ENCODE measurements around the gene SMARCD1.
"Not testable (repeated sequence)": the region's sequence is repeated elsewhere in the genome, so short reads cannot be mapped to it uniquely, and the experiment has no call there.

The SMARCD1 gene

DNA sequence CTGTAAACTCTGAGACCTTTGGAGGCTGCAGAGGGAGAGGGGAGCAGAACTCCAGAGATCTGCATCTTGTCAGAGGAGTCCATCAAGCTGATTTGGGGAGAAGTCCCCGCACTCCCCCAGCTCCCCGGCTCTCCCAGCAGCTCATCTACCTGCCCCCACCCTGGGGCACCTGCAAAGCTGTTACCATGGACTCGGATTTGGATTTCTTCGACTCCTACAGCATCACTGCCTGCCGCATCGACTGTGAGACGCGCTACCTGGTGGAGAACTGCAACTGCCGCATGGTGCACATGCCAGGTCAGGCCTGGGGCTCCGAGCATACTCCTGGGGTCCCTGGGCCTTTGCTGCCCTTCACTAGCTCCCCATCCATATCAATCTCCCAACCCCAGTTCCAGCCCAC, 6.9 kb upstream of the SMARCD1 start:
- no peak for DNase-seq

DNA sequence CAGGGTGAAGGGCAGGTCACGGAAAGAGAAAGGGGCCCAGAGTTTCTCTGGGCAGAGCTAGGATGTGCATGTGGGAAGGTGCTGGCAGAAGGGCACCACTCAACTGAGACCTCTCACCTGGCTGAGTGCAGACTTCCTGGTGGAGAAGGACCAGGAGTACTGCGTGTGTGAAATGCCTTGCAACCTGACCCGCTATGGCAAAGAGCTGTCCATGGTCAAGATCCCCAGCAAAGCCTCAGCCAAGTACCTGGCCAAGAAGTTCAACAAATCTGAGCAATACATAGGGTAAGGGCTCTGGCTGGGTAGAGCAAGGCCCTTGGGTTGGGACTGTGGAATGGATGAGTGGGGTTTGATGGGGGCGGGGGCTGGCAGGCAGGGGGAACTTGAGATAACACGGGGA, 5.4 kb upstream of the SMARCD1 start:
- no peak for DNase-seq

DNA sequence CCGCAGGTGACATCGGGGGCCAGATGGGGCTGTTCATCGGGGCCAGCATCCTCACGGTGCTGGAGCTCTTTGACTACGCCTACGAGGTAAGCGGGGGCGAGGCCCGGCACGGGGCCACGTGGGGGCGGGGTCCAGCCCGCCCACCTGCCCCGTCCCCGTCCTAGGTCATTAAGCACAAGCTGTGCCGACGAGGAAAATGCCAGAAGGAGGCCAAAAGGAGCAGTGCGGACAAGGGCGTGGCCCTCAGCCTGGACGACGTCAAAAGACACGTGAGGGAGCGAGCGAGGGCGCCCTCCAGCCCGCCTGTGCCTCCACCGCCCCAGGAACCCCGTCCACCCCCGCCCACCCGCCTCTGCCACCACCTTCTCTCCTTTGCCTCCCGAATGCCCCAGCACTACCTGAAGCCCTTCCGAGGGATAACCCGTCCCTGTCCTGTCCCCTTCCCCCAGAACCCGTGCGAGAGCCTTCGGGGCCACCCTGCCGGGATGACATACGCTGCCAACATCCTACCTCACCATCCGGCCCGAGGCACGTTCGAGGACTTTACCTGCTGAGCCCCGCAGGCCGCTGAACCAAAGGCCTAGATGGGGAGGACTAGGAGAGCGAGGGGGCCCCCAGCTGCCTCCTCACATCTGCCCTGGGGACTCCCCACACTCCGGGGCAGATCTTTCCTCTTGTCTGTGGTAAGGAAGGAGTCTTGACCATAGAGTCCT, 3.9 kb upstream of the SMARCD1 start:
- DNase-seq, result no peak

DNA sequence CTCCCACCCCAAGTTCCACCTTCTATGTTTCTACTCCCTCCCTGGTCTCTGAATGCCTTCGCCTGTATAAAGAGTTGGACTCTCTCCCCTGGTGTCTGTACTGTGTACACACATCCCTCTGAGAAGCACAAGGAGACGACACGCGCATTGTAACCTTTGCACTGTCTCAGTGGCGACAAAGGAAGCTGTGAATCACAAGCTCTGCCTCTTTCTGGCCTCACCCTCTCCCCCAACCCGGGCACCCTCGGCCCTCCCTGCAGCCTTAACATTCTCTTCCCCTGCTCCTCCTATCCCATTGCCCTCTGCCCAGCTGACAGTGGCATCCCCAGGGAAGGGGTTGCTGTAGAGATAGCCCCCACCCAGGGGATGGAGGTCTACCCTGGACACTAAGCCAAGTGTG, 2.5 kb upstream of the SMARCD1 start:
- no peak for DNase-seq

DNA sequence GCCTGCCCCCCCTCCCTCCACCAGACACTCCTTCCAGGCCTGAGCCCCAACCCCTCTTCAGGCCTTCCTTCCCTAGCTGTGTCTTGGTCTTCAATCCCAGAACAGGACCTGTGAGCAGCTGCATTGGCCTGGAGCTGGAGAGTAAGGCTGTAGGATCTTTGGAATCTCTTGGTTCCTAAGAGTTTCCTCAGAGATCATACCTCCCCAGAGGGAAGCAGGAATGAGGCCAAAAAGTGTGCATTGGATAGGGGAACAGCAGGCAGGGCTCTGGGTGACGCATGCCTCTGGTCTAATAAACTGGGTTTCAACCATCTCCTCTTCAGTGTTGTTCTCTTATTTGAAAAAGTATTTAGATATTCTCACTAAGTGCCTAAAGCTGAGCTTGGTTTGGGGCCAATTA, 1.8 kb upstream of the SMARCD1 start:
- no peak for DNase-seq

DNA sequence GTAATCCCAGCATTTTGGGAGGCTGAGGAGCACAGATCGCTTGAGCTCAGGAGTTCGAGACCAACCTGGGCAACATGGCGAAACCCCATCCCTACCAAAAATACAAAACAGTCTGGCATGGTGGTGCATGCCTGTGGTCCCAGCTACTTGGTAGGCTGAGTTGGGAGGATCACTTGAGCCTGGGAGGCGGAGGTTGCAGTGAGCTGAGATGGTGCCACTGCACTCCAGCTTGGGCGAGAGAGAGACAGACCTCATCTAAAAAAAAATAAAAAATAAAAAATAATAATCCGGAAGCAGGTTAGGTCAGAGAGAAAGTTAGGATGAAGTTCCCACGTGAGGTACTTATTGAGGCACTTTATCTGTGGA, 750 bp upstream of the SMARCD1 start:
- DNase-seq, result not testable (repeated sequence)

DNA sequence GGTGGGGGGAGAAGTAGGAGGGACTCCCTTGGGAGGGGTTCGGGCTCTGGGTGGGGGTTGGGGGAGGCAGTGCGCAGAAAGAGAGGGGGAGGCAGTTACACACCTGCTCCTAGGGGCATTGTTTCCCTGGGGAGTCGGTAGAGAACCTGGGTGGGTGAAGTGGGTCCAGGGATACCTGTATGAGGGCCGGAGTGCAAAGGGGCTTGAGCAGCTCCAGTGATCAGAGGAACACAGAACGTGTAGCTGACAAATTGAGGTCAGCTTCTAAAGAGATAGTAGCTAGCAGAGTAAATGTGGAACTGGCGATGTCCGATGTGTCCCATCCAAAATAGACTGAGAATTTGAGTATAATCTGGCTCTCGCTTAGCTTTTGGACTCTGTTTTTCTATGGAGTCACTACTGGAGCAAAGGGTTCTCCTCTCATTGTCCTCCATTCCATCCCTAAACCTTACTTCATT, 502 bp downstream of the SMARCD1 start:
- DNase-seq, result no peak

DNA sequence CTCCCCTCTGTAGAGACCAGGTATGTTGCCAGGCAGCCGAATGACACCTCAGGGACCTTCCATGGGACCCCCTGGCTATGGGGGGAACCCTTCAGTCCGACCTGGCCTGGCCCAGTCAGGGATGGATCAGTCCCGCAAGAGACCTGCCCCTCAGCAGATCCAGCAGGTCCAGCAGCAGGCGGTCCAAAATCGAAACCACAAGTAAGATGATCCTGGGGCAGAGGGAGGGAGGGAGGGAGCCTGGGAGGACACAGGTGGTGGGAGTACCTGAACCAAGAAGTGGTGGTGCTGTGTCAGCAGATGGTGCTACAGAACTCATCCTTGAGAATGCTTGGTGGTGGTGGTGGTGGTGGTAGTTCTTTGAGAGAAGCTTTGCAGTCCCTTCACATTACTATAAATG, 1.0 kb downstream of the SMARCD1 start:
- DNase-seq, result no peak

DNA sequence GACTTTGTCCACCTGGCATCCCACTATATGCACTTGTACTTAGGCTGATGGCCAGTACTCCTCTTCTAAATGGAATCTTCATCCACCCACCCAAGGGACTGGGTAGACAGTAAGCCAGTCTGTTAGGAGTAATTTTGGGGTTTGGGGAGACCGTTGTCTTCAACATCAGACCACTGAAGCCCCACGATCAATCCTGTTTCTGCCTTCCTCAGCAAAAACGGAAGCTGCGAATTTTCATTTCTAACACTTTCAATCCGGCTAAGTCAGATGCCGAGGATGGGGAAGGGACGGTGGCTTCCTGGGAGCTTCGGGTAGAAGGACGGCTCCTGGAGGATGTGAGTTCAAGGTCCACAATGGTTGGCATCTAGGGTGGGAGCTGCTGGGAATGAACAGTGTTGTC, 2.0 kb downstream of the SMARCD1 start:
- no peak for DNase-seq

DNA sequence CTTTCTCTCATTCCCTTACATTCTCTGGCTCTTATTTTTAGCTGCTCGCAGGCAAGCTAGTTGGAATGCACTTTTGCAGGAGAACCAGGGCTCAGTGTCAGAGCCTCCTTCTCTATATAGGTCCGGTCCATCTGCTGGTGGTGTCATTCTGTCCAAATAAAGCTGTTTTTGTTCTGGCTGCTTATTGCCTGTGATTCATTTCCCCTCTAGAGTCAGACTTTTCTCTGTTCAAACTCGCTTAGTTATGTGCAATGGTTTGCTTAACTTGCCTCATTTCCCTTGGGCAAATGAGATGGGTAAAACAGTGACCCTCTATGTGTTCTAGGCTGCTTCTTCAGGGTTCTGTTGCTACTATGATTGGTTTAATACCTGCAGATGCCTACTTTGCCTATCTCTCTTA, 2.9 kb downstream of the SMARCD1 start:
- DNase-seq, result no peak

DNA sequence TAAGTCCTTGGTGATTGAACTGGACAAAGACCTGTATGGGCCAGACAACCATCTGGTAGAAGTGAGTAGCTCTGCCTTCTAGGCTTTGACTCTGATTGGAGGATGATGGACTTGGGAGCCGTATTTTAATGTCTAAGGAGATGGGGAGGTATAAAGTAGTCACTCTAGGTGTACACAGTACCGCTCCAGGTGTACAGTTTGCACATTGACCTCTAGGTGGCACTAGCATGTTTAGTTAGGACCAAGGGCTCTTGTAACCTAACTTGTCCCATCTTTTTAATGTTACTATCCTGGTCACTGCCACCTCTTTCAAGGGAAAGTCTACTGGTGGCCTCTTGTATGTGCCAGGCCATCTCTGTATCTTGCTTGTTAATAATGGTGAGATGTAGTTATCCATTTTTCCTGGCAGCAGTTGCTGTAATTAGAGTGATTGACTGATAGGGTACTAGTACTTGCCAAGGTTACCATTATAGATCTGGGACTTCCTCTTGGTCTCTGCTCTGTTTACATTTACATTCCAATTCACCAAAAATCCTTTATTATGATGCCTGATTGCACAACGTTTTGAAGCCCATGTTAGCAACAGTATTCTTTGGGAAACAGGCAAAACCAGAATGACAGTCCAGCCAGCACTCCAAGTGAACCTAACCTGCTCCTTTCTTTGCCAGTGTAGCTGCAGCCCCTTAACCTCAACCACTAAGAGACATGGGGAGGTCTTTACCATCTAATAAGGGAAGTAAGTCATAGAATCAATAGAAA, 3.6 kb downstream of the SMARCD1 start:
- peak in 1 of 4 experiments; percentile 10 for DNase-seq

DNA sequence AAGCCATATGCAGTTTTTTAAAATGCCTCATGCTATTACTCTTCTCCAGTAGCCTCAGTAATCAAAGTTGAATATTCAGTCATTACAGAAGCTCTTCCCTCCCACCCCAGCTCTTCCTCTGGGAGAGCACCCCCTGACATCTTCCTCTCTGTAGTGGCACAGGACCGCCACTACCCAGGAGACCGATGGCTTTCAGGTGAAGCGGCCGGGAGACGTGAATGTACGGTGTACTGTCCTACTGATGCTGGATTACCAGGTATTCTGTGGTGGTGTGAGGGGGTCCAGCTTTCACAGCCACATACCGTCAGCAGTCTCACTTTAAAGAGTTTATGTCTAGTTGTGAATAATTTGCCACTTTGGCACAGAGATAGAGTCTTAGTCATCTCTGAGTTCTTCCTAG, 4.6 kb downstream of the SMARCD1 start:
- no peak for DNase-seq

DNA sequence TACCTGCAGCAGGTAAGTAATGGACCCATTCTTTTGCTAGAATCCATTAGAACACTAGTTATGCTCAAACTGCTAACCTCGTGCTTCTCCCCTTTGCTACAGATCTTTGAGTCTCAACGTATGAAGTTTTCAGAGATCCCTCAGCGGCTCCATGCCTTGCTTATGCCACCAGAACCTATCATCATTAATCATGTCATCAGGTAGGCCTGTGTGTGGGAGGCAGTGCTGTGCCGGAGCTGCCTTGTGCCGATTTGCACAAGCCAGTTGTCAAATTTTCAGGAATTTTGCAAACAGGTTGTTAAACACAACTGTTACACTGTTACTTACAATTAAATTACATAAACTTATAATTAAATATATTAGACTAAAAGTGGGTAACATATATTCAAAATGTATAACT, 5.2 kb downstream of the SMARCD1 start:
- no peak for DNase-seq

DNA sequence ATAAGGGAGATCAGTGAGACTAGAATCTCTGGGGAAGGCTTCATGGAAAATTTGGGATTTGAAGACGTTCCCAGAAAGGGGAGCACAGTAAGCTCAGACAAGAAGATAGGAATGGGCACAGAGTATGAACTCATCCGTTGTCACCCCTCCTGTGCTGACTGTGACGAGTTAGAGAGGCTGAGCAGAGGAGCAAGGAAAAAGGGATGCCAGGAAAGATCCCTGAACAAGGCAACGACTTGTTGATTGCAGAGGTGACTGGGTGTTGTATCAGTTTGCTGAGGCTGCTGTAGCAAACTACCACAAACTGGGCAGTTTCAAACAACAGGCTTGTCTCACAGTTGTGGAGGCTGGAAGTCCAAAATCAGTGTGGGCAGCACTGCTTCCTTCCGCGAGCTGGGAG, 12.8 kb downstream of the SMARCD1 start:
- DNase-seq, result no peak

DNA sequence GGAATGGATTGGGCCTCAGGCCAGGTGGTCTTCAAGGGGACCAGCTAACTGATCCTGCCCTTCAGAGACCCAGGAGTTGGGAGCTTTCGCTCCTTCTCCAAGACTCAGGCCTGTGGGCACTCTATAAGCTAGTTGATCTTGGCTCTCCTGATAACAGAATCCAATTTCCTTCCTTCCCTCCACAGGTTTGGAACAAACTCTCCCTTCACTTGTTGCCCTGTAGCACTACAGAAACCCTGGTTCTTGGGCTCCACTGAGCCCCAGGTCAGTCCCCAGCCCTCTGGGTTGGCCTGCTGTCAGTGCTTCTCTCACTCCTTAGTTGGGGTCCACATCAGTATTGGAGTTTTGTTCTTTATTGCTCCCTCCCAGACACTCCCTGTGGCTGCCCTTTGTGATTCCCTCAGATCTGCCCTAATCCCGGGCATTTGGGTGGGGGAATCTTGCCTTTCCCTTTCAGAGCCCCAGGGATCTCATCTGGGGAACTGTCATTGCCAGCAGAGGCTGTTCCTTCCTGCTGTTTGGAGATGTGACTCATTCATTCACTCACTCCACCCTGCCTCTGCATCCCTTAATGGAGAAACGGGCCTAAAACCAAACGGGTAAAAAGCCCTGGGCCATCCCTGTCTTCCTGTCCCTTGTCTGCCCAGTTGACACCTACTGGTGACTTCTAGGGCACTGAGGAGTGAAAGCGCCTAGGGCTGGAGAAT, 14.3 kb downstream of the SMARCD1 start:
- no peak for DNase-seq

DNA sequence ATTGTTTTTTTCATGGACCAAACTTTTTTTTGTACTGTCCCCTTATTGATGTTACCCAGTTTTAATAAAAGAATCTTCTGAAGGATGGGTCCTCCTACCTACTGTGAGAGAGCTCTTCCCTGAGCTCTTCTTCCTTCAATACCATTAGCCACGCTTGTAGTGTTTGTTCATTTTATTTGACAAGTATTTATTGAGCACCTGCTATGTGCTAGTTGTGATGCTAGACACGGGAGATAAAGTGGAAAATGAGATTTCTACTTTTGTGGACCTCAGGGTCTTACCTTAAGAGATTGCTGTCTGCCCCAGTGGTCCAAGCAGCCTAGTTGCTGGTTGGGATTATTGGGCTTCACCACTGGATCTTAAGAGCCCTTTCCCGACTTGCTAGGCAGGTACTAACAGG, 15.4 kb downstream of the SMARCD1 start:
- DNase-seq, result no peak

DNA sequence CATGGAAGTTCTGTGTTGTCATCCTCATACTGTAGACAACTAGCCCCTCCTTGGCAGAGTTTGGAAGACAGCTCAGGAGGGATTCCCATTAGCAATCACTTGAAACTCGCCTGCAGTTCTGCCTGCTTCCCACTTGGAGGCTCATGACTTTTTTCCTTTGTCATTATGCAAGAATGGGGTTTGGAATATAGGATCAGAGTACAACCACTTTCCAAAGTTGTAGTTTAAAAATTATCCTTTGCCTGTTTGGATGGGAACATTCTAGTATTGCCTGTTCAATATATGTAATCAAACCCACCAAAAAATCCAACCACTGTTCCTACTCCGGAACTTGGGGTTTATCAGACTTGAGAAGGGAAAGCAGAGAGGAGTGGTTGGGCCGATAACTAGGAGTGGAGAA, 16.5 kb downstream of the SMARCD1 start:
- no peak for DNase-seq

DNA sequence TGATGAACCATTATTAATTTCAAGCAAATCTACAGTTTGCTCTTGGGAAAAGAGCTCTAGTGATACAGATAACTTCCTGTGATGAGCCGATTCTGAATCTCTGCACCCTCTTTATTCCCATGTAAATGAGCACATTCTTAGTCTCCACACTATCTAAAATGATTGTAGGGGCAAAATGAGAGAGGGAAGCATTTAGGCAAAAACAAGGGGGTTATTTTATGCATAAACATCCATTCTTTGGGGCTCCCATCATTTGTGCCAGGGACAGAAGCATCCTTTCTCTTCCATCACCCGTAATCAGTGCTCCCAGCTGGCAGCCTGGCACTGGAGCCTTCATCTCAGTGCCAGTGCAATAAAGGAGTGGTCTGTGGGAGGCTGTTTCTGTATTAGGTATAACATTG, 17.0 kb downstream of the SMARCD1 start:
- no peak for DNase-seq

DNA sequence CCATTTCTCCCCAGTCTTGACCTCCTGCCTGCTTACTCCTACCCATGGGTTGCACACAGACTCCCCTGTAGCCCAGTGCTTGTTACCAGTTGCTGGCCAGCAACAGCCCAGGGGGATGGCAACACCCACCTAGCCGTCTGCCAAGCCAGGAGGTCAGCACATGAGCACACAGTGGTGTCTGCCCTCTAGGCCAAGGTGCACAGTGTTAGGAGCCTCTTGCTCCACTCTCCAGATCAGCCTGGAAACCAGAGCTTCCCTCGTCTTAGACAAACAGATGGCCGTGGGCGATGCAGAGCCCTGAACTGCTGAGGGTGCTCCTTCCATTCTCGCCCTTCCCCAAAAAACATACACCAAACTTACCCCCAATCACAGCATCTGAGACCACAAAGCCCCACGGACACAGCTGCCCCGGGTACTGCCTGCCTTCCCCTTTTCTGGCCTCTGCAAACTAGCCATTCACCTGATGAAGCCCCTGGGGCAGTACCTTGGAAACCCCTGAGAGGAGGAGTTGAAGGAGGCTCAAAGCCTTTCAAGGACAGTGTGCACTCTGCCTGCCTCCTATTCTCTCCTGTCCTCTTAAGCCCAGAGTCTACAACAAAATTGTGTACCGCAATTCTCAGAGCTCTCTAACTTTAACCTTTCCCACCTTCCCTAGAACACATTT, 17.6 kb downstream of the SMARCD1 start:
- no peak for DNase-seq

DNA sequence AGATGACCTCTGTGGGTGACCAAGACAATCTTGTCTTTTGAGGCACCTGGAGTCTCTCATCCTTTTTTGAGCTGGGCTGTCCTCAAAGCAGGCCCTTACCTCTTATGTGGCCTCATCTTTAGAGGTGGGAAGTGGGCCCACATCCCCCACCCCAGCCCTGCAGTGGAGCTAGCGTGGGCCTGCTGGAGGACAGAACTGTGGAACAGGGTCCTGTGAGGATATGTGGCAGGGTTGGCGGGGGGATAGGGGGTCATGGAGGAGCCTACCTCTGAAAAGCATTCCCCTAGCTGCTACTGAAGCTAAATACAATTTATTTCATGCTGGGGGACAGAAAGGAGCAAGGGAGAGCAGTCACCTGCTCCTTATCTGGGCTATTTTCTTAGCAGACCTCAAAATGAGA, 18.2 kb downstream of the SMARCD1 start:
- DNase-seq, result no peak

DNA sequence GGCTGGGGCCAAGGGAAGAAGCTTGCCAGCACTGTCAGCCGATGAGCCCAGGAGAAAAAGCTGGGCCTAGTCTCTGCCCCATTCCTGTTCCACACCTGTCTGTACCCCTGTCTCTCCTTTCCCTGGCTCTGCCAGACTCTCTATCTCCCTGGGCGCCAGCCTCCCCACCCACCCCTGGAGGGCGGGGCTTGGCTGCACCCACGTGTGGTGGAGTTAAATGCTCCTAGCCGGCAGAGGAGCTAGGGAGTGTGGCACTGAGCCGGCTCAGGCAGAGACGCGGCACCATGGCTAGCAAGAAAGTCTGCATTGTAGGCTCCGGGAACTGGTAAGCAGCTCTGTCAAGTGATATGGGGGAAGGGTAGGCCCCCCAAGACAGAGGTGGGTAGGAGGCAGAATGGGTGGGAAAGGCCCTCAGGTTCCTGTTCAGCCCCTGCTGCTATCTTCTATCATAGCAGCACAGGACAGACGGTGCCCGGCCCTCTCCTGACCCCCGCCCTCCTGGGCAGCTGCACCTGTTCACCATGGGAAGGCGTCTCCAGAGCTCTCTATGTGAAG, 18.7 kb downstream of the SMARCD1 start, which contains the start of gene GPD1:
TSS of gene GPD1 (plus strand) at position 242 of the 555 bp plus-strand sequence. CDS start at position 285, 43 bp downstream.
- DNase-seq, result no peak

DNA sequence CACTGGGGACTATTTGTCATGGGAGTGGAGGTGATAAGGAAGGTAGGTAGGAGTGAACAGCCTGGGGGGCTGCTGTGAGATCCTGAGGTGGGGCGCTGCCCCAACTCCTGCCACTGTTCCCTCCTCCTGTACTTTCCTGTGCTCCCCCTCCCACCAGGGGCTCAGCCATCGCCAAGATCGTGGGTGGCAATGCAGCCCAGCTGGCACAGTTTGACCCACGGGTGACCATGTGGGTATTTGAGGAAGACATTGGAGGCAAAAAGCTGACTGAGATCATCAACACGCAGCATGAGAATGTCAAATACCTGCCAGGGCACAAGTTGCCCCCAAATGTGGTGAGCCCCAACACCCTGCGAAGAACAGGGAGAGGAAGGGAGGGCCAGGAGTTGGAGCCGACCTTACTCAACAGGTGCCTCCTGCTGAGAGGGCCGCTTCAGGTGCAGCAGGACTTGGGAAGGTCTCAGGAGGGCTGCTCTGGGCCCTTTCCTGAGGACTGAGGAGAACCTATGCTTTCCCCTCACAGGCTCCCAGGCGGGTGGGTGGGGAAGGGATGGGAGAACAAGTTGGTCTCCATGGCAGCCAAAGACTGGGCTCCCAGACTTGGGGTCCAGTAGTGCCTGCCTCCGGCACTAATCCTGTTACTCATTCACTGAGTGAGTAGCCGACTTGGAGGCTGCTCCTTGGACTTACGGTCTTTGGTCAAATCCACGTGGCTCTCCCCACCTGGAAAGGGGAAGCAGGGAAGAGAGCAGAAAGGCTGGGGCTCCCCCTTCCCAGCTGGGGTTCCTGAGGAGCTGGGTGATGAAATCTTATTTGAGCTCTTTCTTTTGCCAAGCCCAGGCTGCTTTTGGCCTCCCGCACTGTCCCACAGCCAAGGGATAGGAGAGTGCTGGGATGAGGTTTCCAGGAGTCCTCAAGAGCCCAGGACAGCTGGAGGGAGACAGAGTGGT, 19.6 kb downstream of the SMARCD1 start:
- no peak for DNase-seq

Measured in activated naive CD4-positive, alpha-beta T cell (primary cell).